H9 (cell line): ENCODE data around the gene SCRG1. TPM values are rescaled to one million over a fixed set of nuclear protein-coding genes. Genes with fewer than 3 reads are reported as not detected.
A peak's percentile ranks its signal among the peaks of the same experiment; 100 is the strongest.

Experiments
- DNase-seq: peaks from one replicate; pipeline ENCODE4 v3.0.0-alpha.2; 2017
- H2AFZ ChIP-seq: one replicate; pipeline ENCODE4 v1.6.1; 2013; ENCODE audit warnings: mild to moderate bottlenecking, low read length, control low read depth, moderate library complexity
- H2AK5ac ChIP-seq: 2 replicates; pipeline ENCODE4 v1.6.1; 2013; ENCODE audit warnings: low read length, control low read depth, mixed read lengths; ENCODE audit not compliant: insufficient read length
- H2BK120ac ChIP-seq: one replicate; pipeline ENCODE4 v1.6.1; 2013; ENCODE audit warnings: low read depth, mild to moderate bottlenecking, low read length, control low read depth, inconsistent platforms; ENCODE audit not compliant: poor library complexity, severe bottlenecking
- H2BK12ac ChIP-seq: 2 replicates; pipeline ENCODE4 v1.6.1; 2013; ENCODE audit warnings: low read length, control low read depth, mixed read lengths, low read depth; ENCODE audit not compliant: insufficient read length
- H2BK15ac ChIP-seq: 2 replicates; pipeline ENCODE4 v1.6.1; 2013; ENCODE audit warnings: low read depth, low read length, control low read depth
- H2BK20ac ChIP-seq: one replicate; pipeline ENCODE4 v1.6.1; 2013; ENCODE audit warnings: low read depth, mild to moderate bottlenecking, low read length, control low read depth, inconsistent platforms; ENCODE audit not compliant: poor library complexity, severe bottlenecking
- H2BK5ac ChIP-seq: 2 replicates; pipeline ENCODE4 v1.6.1; 2013; ENCODE audit warnings: low read length, control low read depth, mixed read lengths; ENCODE audit not compliant: insufficient read length
- H3K14ac ChIP-seq: 2 replicates; pipeline ENCODE4 v1.6.1; 2013; ENCODE audit warnings: low read length, control low read depth; ENCODE audit not compliant: insufficient read depth
- H3K18ac ChIP-seq: 2 replicates; pipeline ENCODE4 v1.6.1; 2013; ENCODE audit warnings: low read depth, mild to moderate bottlenecking, mixed read lengths, low read length, control low read depth; ENCODE audit not compliant: insufficient read length
- H3K23ac ChIP-seq: 2 replicates; pipeline ENCODE4 v1.6.1; 2013; ENCODE audit warnings: low read length, control low read depth, mixed read lengths, low read depth; ENCODE audit not compliant: insufficient read length
- H3K23me2 ChIP-seq: 2 replicates; pipeline ENCODE4 v1.6.1; 2013; ENCODE audit warnings: low read depth, mild to moderate bottlenecking, mixed read lengths, low read length, control low read depth; ENCODE audit not compliant: insufficient read length, poor library complexity, severe bottlenecking
- H3K27ac ChIP-seq: 2 replicates; pipeline ENCODE4 v1.5.1; 2013; ENCODE audit warnings: low read length, control low read depth, mixed read lengths, low read depth; ENCODE audit not compliant: insufficient read length
- H3K27me3 ChIP-seq: 2 replicates; pipeline ENCODE4 v1.6.1; 2013; ENCODE audit warnings: low read length, control low read depth, inconsistent platforms; ENCODE audit not compliant: insufficient read depth
- H3K4ac ChIP-seq: 2 replicates; pipeline ENCODE4 v1.6.1; 2013; ENCODE audit warnings: low read depth, mild to moderate bottlenecking, control low read depth, inconsistent platforms, low read length, moderate library complexity
- H3K4me1 ChIP-seq: 2 replicates; pipeline ENCODE4 v1.6.1; 2013; ENCODE audit warnings: low read length, control low read depth, inconsistent platforms; ENCODE audit not compliant: insufficient read depth
- H3K4me2 ChIP-seq: 2 replicates; pipeline ENCODE4 v1.6.1; 2013; ENCODE audit warnings: low read length, control low read depth, mixed read lengths; ENCODE audit not compliant: insufficient read length, insufficient read depth
- H3K56ac ChIP-seq: 2 replicates; pipeline ENCODE4 v1.6.1; 2013; ENCODE audit warnings: low read depth, mild to moderate bottlenecking, mixed read lengths, low read length, control low read depth; ENCODE audit not compliant: insufficient read length
- H3K79me1 ChIP-seq: 2 replicates; pipeline ENCODE4 v1.6.1; 2013; ENCODE audit warnings: low read depth, mild to moderate bottlenecking, moderate library complexity, low read length, control low read depth, inconsistent platforms; ENCODE audit not compliant: insufficient read depth, poor library complexity, severe bottlenecking
- H3K79me2 ChIP-seq: 2 replicates; pipeline ENCODE4 v1.6.1; 2013; ENCODE audit warnings: low read length, control low read depth, inconsistent platforms; ENCODE audit not compliant: insufficient read depth
- H3K9ac ChIP-seq: 2 replicates; pipeline ENCODE4 v1.6.1; 2013; ENCODE audit warnings: low read length, control low read depth, mixed read lengths; ENCODE audit not compliant: insufficient read length; ENCODE audit errors: extremely low read depth
- H3K9me3 ChIP-seq: one replicate; pipeline ENCODE4 v1.6.1; 2013; ENCODE audit warnings: low read depth, low read length, inconsistent platforms; ENCODE audit not compliant: control insufficient read depth
- H3T11ph ChIP-seq: one replicate; pipeline ENCODE4 v1.6.1; 2013; ENCODE audit warnings: mild to moderate bottlenecking, low read length, control low read depth, inconsistent platforms
- H4K20me1 ChIP-seq: one replicate; pipeline ENCODE4 v1.6.1; 2013; ENCODE audit not compliant: control insufficient read depth, insufficient read length, insufficient read depth
- H4K5ac ChIP-seq: 2 replicates; pipeline ENCODE4 v1.6.1; 2013; ENCODE audit warnings: low read depth, mild to moderate bottlenecking, mixed read lengths, low read length, control low read depth; ENCODE audit not compliant: insufficient read length
- H4K8ac ChIP-seq: replicated peaks from 2 replicates; pipeline ENCODE4 v1.6.1; 2013; ENCODE audit warnings: low read length, control low read depth, mixed read lengths, low read depth; ENCODE audit not compliant: insufficient read length
- H4K91ac ChIP-seq: 2 replicates; pipeline ENCODE4 v1.6.1; 2013; ENCODE audit warnings: low read depth, mild to moderate bottlenecking, moderate library complexity, mixed read lengths, low read length, control low read depth; ENCODE audit not compliant: insufficient read length
- H3K27ac Mint-ChIP-seq, 3 experiments: 2 replicates in 2 of 3; 3 replicates in 1 of 3; pipeline ENCODE4 v1.8.0; 2020 to 2021; ENCODE audit warnings: mixed read lengths in 3 of 3, mild to moderate bottlenecking in 1 of 3, moderate library complexity in 1 of 3
- H3K27me3 Mint-ChIP-seq: 2 replicates; pipeline ENCODE4 v1.8.0; 2021; ENCODE audit warnings: low read depth, mild to moderate bottlenecking, moderate library complexity, mixed read lengths
- H3K36me3 Mint-ChIP-seq, 3 experiments: 2 replicates in 2 of 3; 3 replicates in 1 of 3; pipeline ENCODE4 v1.8.0; 2020 to 2021; ENCODE audit warnings: low read depth in 3 of 3, mixed read lengths in 3 of 3; ENCODE audit not compliant: insufficient read depth in 1 of 3
- H3K4me1 Mint-ChIP-seq, 2 experiments: 2 replicates each; pipeline ENCODE4 v1.8.0; 2020; ENCODE audit warnings: mixed read lengths in 2 of 2
- H3K4me3 Mint-ChIP-seq, 2 experiments: 2 replicates in 1 of 2; 3 replicates in 1 of 2; pipeline ENCODE4 v1.8.0; 2020 to 2021; ENCODE audit warnings: mild to moderate bottlenecking in 2 of 2, mixed read lengths in 2 of 2, moderate library complexity in 1 of 2
- H3K9me3 Mint-ChIP-seq, 2 experiments: 2 replicates in 1 of 2; 3 replicates in 1 of 2; pipeline ENCODE4 v1.8.0; 2020; ENCODE audit warnings: mild to moderate bottlenecking in 2 of 2, mixed read lengths in 2 of 2, moderate library complexity in 1 of 2
- WGBS: extraction: QIAGEN DNeasy Blood & Tissue Kit; methylation state at CpG from one replicate; pipeline ENCODE4 v1.1.7; 2013; ENCODE audit warnings: missing lambda C conversion rate, low lambda C conversion rate, mixed read lengths; ENCODE audit not compliant: insufficient read length; ENCODE audit errors: extremely low coverage; 5-methylcytosine and 5-hydroxymethylcytosine counted together
- total RNA-seq: library from RNA; stranded (reverse); gene quantifications from 2 replicates; pipeline ENCODE4 v1.2.1, GENCODE V29; 2021
- TF ChIP-seq, protein P1 (sequence below): fragments of 200-600 bp; sonication (generic); conservative IDR thresholded peaks from 3 replicates; pipeline ENCODE4 v1.8.0; 2021; ENCODE audit warnings: antibody characterized with exemption, mild to moderate bottlenecking

The SCRG1 gene
- total RNA-seq, 1 experiment from 2014 or later, result not detected

DNA sequence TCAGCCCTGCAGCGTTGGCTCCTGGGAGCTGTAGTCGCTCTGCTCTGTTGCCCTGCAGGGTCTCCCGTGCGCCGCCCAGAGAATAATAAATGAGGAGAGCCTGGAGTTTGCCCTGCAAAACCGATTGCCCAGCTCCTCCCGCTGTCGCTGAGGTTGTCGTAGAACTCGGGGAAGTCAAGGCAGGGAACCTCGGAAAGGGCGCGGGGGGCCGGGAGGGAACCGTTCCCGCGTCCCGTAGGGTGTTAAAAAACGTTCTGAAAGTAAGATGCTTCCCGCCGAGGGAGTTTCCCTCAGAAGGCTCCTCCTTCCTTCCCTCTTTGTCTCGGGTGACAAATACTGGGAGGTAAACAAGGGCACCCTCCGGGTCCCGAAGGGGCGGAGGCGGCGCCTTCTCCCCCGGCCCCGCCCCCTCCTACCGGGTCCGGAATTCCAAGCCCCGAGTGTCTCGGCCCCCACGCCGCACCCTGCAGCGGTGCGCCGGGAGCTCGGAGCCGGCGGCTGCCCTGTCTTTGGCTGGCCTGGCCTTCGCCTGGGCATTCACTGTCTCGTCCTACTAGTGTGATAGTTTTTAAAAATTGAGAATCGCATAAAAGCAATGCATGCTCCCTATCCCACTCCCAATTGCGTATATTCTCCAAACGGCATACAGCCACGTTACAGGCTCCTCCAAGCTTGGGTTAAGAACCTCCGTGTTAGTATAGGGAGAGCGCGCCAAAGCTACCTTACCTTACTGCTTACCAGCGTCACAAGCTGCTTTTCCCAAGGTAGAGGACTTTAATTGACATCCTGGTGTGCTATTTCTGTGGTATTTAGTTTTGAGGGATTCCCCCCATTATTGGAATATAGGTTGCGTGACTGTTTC, 63.8 kb downstream of the SCRG1 start:
- peaks cover 2% of the 10 kb centered on the region; the same call in 1 of the 2 replicates for H3K27me3 Mint-ChIP-seq
- Histone ChIP-seq H4K5ac (peak overlapping the region; percentile 72), H3K23me2 (peaks cover 8% of the 10 kb centered on the region), H3K79me2 (peaks cover 6% of the 10 kb centered on the region; the same call in 1 of the 2 replicates), H3K4me2 (peak overlapping the region; percentile 90), H3K9me3 (no peaks in the 10 kb centered on the region), H3K14ac (peak overlapping the region; percentile 94), H3K23ac (no peak overlapping the region), H4K8ac (no peak overlapping the region), H2AFZ (peak overlapping the region; percentile 74), H4K91ac (no peak overlapping the region), H3K27ac (peak overlapping the region; percentile 77), H3K79me1 (no peaks in the 10 kb centered on the region), H3K9ac (peak overlapping the region; percentile 90), H3K27me3 (no peaks in the 10 kb centered on the region), H2BK5ac (peak overlapping the region; percentile 79), H3T11ph (no peak overlapping the region), H3K4me1 (no peaks in the 10 kb centered on the region), H2BK15ac (no peak overlapping the region), H2BK20ac (no peak overlapping the region), H4K20me1 (no peaks in the 10 kb centered on the region), H2BK12ac (peak overlapping the region; percentile 11), H3K18ac (peak overlapping the region; percentile 65), H3K4ac (no peak overlapping the region; the same call in 1 of the 2 replicates), H3K56ac (no peak overlapping the region), H2BK120ac (no peak overlapping the region), H2AK5ac (no peak overlapping the region)
- WGBS, result no CpG with 5 or more reads among the region's 52 CpGs
- H3K4me1 Mint-ChIP-seq, result peaks cover 28 to 38% of the 10 kb centered on the region in 2 experiments
- peaks cover 5 to 8% of the 10 kb centered on the region in 2 experiments; a peak in 3 of 5 replicates for H3K9me3 Mint-ChIP-seq
- H3K27ac Mint-ChIP-seq, result peak overlapping the region; percentile 99 to 100 (median 100)
- H3K4me3 Mint-ChIP-seq, result peak overlapping the region; percentile 97 to 98
- TF ChIP-seq, protein P1, sequence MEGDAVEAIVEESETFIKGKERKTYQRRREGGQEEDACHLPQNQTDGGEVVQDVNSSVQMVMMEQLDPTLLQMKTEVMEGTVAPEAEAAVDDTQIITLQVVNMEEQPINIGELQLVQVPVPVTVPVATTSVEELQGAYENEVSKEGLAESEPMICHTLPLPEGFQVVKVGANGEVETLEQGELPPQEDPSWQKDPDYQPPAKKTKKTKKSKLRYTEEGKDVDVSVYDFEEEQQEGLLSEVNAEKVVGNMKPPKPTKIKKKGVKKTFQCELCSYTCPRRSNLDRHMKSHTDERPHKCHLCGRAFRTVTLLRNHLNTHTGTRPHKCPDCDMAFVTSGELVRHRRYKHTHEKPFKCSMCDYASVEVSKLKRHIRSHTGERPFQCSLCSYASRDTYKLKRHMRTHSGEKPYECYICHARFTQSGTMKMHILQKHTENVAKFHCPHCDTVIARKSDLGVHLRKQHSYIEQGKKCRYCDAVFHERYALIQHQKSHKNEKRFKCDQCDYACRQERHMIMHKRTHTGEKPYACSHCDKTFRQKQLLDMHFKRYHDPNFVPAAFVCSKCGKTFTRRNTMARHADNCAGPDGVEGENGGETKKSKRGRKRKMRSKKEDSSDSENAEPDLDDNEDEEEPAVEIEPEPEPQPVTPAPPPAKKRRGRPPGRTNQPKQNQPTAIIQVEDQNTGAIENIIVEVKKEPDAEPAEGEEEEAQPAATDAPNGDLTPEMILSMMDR, result no peak
- peak; percentile 89 for DNase-seq
- H3K36me3 Mint-ChIP-seq, result peaks cover 31 to 34% (median 33%) of the 10 kb centered on the region in 3 experiments

Other genes with a start within 250 kb of the SCRG1 start
- 55.3 and 57.3 TPM in 2 replicates for gene GALNT7, start 230.3 kb downstream of the SCRG1 start, total RNA-seq
- gene HMGB2, start 64.8 kb downstream of the SCRG1 start, total RNA-seq, result 278 and 298 TPM in 2 replicates
- gene SAP30, start 28.2 kb downstream of the SCRG1 start, total RNA-seq, result 13.5 and 14.7 TPM in 2 replicates
- not detected in 2 replicates for gene HAND2, start 131.1 kb upstream of the SCRG1 start, total RNA-seq